ENCODE results near the gene SLC16A8. TPM values are rescaled to one million over a fixed set of nuclear protein-coding genes. Genes with fewer than 3 reads are reported as not detected.

SLC16A8 gene
- total RNA-seq, 1 donor from 2014 or later, result not detected

GRCh38 chr22:38075961-38076360 lies 8.0 kb downstream of the SLC16A8 start:
- no peak for TF ChIP-seq CTCF (IDR thresholded peaks at IDR 0.05; ENCODE audit: partially characterized antibody, unreplicated experiment)
- Mint-ChIP-seq H3K4me1 (ENCODE audit: low read depth, unreplicated experiment) (peaks cover 4% of the 10 kb centered on the region), H3K9me3 (ENCODE audit: unreplicated experiment) (peaks cover 8% of the 10 kb centered on the region), H3K27me3 (ENCODE audit: unreplicated experiment) (peaks cover 10% of the 10 kb centered on the region), H3K36me3 (ENCODE audit: unreplicated experiment) (no peaks in the 10 kb centered on the region), H3K27ac (ENCODE audit: unreplicated experiment) (no peak overlapping the region), H3K4me3 (ENCODE audit: unreplicated experiment) (no peak overlapping the region)
- DNase-seq, result no peak

GRCh38 chr22:38075105-38075825 lies 8.7 kb downstream of the SLC16A8 start:
- peaks cover 8% of the 10 kb centered on the region for H3K9me3 Mint-ChIP-seq (ENCODE audit: unreplicated experiment)
- H3K36me3 Mint-ChIP-seq (ENCODE audit: unreplicated experiment), result no peaks in the 10 kb centered on the region
- no peak for TF ChIP-seq CTCF (IDR thresholded peaks at IDR 0.05; ENCODE audit: partially characterized antibody, unreplicated experiment)
- peaks cover 10% of the 10 kb centered on the region for H3K27me3 Mint-ChIP-seq (ENCODE audit: unreplicated experiment)
- H3K4me1 Mint-ChIP-seq (ENCODE audit: low read depth, unreplicated experiment), result peaks cover 9% of the 10 kb centered on the region
- DNase-seq, result no peak
- no peak overlapping the region for H3K27ac Mint-ChIP-seq (ENCODE audit: unreplicated experiment)
- no peak overlapping the region for H3K4me3 Mint-ChIP-seq (ENCODE audit: unreplicated experiment)

GRCh38 chr22:38074181-38075104 lies 9.5 kb downstream of the SLC16A8 start:
- H3K4me1 Mint-ChIP-seq (ENCODE audit: low read depth, unreplicated experiment), result peaks cover 18% of the 10 kb centered on the region
- peaks cover 7% of the 10 kb centered on the region for H3K9me3 Mint-ChIP-seq (ENCODE audit: unreplicated experiment)
- peak; percentile 66 for TF ChIP-seq CTCF (IDR thresholded peaks at IDR 0.05; ENCODE audit: partially characterized antibody, unreplicated experiment)
- H3K27me3 Mint-ChIP-seq (ENCODE audit: unreplicated experiment), result peaks cover 10% of the 10 kb centered on the region
- DNase-seq, result peak; percentile 79
- no peak overlapping the region for H3K4me3 Mint-ChIP-seq (ENCODE audit: unreplicated experiment)
- peak overlapping the region; percentile 23 for H3K27ac Mint-ChIP-seq (ENCODE audit: unreplicated experiment)
- H3K36me3 Mint-ChIP-seq (ENCODE audit: unreplicated experiment), result no peaks in the 10 kb centered on the region

GRCh38 chr22:38073150-38074130 lies 10.5 kb downstream of the SLC16A8 start:
- no peak for TF ChIP-seq CTCF (IDR thresholded peaks at IDR 0.05; ENCODE audit: partially characterized antibody, unreplicated experiment)
- no peaks in the 10 kb centered on the region for H3K36me3 Mint-ChIP-seq (ENCODE audit: unreplicated experiment)

More at GRCh38 chr22:38073150-38074130, 10.5 kb downstream of the SLC16A8 start:
- no peak overlapping the region for H3K4me3 Mint-ChIP-seq (ENCODE audit: unreplicated experiment)
- no peak for DNase-seq
- H3K27ac Mint-ChIP-seq (ENCODE audit: unreplicated experiment), result peak overlapping the region; percentile 23
- peaks cover 5% of the 10 kb centered on the region for H3K9me3 Mint-ChIP-seq (ENCODE audit: unreplicated experiment)
- H3K4me1 Mint-ChIP-seq (ENCODE audit: low read depth, unreplicated experiment), result peaks cover 19% of the 10 kb centered on the region
- H3K27me3 Mint-ChIP-seq (ENCODE audit: unreplicated experiment), result peaks cover 8% of the 10 kb centered on the region

All from glutamatergic neuron (in vitro differentiated cells).